ENCODE measurements around the gene ZDHHC18.

DNA sequence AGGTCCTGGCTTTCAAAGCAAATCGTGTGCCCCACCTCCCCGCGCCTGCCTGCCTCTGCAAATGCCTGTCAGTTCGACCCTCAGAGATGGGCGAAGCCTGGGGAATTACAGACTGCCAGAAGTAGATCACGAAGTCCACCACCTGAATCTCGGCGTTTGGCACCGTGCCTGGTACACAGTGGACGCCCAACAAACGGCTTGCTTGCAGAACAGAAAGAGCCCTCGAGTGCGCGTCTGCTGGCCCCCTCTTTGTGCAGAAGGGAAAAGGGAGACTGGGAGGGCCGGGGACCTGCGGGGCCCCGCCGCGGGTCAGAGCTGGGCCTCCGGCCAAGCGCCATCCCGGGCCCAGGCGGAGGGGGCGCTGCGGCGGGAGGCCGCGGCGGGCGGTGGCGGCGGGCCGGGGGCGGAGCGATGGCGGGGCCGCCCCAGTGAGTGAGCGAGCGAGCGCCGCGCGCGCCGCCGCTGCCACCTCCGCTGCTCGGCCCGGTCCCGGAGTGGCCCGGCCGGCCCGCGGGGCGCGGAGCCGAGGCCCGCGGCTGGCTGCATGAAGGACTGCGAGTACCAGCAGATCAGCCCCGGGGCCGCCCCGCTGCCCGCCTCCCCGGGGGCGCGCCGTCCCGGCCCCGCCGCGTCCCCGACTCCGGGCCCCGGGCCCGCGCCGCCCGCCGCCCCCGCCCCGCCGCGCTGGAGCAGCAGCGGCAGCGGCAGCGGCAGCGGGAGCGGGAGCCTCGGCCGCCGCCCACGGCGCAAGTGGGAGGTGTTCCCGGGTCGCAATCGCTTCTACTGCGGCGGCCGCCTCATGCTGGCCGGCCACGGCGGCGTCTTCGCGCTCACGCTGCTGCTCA lies at the start of gene ZDHHC18:
- TF ChIP-seq GATA3 (IDR thresholded peaks at IDR 0.05; ENCODE audit: low read depth, low read length) (no peak), GATA2 (IDR thresholded peaks at IDR 0.05; ENCODE audit: low read depth, low read length) (no peak)
